ENCODE measurements around the gene INPP5A.
"Not testable (repeated sequence)": the region's sequence is repeated elsewhere in the genome, so short reads cannot be mapped to it uniquely, and the experiment has no call there.

The INPP5A gene

DNA sequence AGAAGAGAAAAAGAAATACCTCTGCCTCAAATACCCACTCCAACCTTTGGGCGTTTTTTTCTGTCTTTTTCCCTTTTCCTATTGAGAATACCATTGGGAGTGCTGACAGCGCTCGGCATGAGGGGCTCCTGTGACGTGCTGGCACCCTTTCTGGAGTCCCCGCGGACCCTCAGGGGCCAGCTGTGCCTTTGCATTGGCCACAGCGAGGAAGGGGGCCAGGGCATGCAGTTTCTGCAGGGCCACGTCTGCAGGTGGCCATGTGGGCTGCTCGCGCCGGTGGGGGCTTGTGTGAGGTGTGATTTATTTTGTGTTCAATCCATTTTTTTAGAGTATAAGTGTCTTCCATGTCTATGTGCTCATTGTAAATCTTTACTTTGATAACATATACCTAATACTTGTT, 57.4 kb downstream of the INPP5A start:
- DNase-seq (ENCODE audit: low read depth): no peak

DNA sequence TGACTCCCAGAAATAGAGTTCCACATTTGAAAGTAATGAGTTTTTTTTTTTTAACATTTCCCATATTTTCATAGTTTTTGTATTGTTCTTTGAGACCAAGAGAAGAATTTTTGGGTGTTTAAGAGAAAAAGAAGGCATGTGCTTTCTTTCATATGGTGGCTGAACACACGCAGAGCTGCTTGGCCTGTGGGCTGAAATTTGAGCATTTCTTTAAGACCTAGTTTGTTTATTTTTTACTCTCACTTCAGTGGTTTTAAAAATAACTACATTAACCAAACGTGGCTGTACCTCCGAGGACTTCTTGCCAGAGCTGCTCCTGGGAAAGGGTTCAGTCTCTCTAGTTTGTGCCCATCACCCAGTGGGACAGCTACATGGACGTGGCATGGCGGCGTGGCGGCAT, 58.3 kb downstream of the INPP5A start:
- DNase-seq (ENCODE audit: low read depth): no peak

DNA sequence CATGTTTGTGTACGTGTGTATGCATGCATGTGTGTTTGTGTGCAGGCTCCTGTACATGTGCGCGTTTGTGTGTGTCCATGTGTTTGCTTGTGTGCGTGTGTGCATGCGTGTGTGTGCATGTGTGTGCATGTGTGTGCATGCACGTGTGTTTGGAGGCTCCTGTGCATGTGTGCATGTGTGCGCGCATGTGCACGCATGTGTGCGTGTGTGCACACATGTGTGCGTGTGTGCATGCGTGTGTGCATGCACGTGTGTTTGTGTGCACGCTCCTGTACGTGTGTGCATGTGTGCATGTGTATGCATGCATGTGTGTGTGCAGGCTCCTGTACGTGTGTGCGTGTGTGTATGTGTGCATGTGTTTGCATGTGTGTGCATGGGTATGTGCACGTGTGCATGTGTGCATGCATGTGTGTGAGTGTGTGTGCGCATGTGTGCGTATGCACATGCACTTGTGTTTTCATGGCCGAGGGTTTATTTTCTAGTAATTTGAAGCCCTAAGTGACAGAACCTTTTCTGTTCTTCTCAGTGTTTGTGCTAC, 59.2 kb downstream of the INPP5A start:
- no peak for DNase-seq (ENCODE audit: low read depth)

DNA sequence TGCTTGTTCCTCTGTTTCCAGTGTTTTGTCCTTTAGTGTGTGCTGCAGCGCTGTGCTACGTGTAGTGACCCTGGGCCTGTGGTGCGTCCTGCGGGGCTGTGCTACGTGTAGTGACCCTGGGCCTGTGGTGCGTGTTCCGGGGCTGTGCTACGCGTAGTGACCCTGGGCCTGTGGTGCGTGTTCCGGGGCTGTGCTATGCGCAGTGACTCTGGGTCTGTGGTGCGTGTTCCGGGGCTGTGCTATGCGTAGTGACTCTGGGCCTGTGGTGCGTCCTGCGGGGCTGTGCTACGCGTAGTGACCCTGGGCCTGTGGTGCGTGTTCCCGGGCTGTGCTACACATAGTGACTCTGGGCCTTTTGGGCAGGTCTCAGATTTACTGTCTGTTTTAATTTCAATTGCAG, 60.1 kb downstream of the INPP5A start:
- DNase-seq (ENCODE audit: low read depth): no peak

DNA sequence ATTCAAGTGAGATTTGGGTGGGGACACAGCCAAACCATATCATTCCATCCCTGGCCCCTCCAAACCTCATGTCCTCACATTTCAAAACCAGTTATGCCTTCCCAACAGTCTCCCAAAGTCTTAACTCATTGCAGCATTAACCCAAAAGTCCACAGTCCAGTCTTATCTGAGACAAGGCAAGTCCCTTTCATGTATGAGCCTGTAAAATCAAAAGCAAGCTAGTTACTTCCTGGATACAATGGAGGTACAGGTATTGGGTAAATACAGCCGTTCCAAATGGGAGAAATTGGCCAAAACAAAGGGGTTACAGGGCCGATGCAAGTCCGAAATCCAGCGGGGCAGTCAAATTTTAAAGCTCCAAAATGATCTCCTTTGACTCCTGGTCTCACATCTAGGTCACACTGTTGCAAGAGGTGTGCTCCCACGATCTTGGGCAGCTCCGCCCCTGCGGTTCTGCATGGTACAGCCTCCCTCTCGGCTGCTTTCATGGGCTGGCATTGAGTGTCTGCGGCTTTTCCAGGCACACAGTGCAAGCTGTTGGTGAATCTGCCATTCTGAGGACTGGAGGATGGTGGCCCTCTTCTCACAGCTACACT, 61.5 kb downstream of the INPP5A start:
- DNase-seq (ENCODE audit: low read depth): not testable (repeated sequence)

DNA sequence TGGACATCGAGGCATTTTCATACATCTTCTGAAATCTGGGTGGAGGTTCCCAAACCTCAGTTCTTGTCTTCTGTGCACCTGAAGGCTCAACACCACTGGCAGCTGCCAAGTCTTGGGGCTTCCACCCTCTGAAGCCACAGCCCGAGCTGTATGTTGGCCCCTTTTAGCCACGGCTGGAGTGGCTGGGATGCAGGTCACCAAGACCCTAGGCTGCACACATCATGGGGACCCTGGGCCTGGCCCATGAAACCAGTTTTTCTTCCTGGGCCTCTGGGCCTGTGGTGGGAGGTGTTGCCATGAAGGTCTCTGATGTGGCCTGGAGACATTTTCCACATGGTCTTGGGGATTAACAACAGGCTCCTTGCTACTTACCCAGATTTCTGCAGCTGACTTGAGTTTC, 62.1 kb downstream of the INPP5A start:
- DNase-seq (ENCODE audit: low read depth): no peak

DNA sequence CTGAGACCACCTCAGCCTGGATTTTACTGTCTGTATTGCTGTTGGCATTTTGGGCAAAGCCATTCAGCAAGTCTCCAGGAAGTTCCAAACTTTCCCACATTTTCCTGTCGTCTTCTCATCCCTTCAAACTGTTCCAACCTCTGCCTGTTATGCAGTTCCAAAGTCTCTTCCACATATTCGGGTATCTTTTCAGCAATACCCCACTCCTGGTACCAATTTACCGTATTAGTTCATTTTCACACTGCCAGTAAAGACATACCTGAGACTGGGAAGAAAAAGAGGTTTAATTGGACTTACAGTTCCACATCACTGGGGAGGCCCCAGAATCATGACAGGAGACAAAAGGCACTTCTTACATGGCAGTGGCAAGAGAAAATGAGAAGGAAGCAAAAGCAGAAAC, 62.8 kb downstream of the INPP5A start:
- DNase-seq (ENCODE audit: low read depth): no peak

DNA sequence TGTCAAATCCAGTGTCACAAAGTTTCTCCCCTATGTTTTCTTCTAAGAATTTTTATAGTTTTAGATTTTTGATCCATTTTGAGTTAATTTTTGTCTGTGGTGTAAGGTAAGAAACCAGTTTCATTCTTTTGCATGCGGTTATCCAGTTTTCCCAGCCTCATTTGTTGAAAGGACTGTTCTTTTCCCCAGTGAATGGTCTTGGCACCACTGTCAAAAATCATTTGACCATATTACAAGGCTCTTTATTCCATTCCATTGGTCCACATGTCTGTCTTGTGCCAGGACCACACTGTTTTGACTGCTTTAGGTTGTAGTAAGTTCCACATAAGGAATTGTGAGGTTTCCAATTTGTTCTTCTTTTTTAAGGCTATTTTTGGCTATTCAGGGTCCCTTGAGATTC, 64.0 kb downstream of the INPP5A start:
- no peak for DNase-seq (ENCODE audit: low read depth)

DNA sequence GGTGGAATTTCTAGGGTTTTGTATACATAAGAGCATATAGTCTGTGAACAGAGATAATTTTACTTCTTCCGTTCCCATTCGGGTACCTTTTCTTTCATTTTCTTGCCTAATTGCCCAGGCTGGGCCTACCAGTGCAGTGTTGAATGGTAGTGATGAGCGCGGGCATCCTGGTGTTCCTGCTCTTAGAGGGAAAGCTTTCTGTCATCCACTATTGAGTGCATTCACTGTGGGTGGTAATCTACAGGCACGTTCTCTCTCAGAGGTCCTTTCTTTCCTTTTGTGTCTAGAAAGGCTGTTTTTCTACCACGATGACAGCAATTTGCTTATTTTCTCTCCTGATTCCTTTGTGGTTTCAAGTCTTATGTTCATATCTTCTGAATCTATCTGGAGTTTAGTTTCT, 65.0 kb downstream of the INPP5A start:
- no peak for DNase-seq (ENCODE audit: low read depth)

DNA sequence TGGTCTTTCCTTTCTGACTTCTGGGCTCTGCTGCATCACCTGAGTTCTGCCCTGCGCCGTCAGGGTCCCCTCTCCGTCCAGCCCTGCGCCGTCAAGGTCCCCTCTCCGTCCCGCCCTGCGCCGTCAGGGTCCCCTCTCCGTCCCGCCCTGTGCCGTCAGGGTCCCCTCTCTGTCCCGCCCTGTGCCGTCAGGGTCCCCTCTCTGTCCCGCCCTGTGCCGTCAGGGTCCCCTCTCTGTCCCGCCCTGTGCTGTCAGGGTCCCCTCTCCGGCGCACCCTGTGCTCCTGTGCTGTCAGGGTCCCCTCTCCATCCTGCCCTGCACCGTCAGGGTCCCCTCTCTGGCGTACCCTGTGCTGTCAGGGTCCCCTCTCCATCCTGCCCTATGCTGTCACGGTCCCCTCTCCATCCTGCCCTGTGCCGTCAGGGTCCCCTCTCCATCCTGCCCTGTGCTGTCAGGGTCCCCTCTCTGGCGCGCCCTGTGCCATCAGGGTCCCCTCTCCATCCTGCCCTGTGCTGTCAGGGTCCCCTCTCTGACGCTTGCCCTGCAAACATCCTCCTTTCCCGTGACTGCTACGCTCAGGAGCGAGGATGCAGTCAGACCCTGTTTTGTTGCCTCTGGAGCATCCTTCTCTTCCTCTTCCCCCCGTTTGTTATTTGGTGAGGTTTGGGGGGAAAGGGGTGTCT, 66.4 kb downstream of the INPP5A start:
- DNase-seq (ENCODE audit: low read depth): no peak

DNA sequence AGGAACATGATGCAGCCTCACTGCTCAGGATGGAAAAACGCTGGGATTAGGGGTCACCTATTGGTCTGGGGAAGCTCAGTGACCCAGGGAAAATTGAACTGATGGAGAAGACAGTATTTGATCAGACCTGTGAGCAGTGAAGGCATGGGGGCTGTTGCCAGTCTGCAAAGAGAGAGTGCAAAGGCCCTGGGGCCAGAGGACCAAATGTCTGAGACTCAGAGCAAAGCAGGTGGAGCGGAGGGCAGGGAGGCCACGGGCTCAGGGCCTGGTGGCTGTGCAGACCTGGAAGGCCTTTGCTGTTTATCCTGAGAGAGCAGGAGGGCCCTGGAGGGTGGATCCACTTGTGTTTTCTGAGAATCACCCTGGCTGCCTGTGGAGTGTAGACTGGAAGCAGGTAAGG, 67.1 kb downstream of the INPP5A start:
- no peak for DNase-seq (ENCODE audit: low read depth)

DNA sequence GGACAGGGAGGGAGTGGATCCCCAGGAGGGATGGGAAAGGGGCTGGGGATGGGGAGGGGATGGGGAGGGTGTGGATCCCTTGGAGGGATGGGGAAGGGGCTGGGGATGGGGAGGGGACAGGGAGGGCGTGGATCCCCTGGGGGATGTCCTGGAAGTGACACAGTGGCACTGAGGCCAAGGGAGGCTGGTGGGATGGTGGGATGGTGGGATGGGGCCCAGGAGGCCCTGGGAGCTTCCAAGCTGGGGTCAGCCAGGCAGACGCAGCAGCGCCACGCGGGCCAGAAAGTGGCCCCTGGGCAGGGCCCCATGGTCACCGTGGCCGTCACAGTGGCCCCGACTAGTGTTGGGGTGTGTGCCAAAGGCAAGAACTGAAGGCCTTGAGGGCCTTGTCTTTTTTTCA, 67.8 kb downstream of the INPP5A start:
- DNase-seq (ENCODE audit: low read depth): no peak

DNA sequence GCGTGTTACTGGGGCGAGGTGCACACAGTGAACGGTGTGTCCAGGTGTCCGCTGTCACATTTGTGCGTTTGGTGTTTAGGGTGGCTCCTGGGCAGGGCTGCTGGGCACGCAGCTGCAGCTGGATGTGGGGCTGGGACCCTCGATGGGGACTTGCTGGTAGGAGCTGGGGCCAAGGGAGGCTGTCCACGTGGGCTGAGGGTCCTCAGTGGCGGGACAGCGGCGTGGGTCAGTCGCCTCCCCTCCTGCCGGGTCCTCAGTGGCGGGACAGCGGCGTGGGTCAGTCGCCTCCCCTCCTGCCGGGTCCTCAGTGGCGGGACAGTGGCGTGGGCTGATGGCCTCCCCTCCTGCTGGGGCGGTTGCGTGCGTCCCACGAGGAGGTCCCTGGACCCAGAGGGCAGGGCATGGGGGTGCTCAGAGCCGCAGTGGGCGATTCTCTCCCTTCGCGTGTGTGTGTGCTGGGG, 68.5 kb downstream of the INPP5A start:
- no peak for DNase-seq (ENCODE audit: low read depth)

DNA sequence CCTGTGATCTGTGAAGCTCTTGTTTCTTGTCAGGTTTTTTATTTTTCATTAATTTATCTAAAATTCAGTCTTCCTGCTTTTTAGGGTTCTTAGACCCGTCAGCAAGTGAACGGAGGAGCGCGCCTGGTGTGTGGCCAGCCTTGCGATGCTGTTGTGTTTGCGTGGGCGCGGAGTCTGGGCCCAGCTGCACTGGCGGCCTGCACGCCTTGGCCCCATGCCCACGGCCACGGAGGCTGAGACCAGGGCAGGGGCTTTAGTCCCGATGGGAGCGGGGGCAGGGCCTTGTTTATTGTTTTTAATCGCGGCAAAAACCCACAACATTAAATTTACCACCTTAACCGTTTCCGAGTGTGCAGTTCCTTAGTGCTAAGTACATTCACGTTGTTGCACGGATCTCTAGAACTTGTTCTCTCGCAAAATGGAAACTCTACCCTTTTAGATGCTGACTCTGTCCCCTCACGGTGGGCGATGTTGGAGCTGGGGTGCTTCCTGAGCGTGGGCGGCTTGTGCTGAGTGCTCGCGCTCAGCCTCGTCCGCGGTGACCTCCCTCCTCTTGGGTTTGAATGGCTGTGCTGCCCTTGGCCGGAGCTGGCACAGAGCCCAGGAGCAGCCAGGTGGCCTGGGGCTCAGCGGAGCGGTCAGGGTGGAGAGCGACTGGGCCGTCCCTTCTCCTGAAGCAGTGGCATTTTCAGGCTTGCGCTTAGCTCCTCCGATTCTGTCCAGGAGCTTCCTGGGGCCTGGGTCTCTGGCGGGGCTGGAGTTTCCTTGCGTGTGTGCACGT, 69.1 kb downstream of the INPP5A start:
- DNase-seq (ENCODE audit: low read depth): no peak

DNA sequence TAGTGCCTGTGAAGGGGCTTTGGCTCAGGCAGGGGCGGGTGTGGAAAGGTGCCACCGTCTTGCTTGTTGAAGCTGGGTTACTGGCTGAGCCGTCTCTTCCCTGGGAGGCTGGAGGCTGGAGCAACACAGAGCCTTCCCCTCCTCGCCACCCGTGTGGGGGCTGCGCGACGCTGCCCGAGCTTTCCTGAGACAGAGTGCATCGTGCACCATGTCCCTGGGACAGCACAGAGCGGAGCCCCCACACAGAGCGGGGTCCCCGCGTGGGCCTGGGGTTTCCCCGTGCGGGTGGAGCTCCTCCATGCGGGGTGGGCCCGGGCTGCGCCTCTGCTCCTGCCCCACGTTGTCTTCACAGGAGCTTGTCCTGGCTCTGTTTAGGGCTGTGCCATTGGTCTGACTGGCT, 69.9 kb downstream of the INPP5A start:
- no peak for DNase-seq (ENCODE audit: low read depth)

DNA sequence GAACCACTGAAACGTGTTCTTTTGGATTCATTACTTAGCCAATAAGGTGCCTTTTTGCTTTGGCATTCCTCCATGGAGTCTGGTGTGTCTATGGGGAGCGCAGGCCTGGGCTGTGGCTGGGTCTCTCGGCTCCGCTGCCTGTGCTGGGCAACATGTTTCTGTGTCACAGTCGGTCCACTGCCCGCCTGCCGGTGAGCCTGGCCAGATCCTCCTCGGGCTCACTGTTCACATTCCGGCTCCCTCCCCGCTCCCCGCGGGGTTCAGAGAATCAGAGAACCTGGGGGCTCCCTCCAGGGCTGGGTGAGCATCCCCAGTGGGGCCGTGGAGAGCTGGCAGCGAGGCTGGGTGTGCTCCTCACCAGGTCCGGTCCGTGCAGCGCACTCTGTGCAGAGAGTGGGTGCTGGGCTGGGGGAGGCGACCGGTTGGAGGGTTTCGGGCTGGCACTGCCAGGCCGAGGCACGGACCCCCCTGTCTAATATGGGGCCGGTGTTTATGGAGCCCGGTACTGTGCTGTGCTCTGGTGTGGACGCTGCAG, 70.4 kb downstream of the INPP5A start:
- no peak for DNase-seq (ENCODE audit: low read depth)

DNA sequence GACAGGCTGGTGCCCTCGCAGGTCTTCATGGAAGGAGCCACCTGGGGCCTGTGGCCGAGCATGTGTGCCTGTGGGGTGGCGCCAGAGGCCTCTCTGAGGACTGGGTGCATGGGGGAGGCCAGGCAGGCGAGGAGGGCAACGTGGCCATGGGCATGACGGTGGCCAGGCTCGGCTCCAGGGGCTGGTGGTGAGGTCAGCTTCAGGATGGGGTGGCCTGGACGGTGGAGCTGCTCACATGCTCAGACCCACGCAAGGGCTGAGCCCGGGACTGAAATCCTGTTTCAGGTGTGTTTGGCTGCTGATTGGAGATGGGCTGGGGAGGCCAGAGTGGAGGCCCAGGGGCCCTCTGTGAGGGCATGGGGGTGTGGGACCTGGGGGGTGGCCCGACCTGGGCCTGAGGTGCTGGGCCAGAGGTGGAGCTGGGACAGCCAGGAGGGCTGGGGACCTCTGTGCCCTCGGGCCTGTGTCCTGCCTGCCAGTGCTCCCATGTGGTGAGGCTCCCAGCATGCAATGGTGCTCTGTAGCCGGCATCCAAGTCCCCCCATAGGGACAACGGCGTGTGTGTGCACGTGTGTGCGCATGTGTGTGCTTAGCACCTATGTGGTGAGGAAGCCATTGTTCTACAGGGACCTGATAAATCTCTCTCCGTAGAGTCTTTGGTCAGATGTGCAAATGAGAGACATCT, 71.1 kb downstream of the INPP5A start:
- DNase-seq (ENCODE audit: low read depth): no peak

DNA sequence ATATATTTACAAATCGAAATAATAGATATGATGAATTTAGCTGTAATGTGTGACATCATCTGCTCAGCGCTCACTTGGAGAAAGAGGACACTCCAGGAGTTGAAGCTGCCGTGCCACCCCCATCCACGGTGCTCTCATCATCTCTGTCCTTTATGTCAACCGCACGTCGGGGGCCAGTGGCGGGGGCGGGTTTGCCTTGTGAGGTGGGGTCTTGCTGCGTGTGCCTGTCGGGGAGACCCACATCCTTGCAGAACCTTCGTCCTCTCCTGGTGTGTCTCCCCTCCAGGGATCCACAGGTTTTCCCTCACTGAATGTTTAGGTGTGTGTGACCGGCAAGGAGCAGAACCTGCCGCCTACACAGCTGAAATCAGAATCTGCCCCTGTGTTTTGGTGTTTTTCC, 71.6 kb downstream of the INPP5A start:
- DNase-seq (ENCODE audit: low read depth): no peak

DNA sequence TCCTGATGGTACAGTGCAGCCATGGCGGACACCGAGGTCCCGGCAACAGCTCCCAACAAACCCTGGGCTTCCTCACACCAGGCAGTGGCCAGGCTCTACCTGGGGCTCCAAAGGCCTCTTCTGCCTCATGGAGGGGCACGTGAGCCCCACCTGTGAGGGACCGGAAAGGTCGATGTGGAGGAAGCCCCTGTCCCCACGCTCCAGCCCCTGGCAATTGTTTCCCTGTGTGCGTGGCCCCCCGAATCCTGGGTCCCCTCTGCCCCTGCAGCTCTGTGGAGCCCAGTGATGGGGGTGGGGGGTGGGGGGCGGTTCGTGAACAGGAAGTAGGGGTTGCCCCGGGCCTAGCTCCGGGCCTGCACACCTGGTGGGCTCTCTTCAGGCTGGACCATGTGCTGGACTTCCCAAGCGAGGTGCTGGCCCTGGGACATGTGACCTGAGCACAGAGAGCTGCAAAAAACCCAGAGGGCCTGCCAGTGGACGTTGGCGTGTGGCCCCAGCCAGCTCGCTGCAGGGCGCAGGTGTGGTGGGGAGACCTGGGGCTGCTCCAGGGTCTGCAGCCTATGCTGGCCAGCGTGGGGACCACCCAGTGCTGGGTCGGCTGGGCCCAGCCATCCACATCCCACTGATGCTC, 72.6 kb downstream of the INPP5A start:
- no peak for DNase-seq (ENCODE audit: low read depth)

DNA sequence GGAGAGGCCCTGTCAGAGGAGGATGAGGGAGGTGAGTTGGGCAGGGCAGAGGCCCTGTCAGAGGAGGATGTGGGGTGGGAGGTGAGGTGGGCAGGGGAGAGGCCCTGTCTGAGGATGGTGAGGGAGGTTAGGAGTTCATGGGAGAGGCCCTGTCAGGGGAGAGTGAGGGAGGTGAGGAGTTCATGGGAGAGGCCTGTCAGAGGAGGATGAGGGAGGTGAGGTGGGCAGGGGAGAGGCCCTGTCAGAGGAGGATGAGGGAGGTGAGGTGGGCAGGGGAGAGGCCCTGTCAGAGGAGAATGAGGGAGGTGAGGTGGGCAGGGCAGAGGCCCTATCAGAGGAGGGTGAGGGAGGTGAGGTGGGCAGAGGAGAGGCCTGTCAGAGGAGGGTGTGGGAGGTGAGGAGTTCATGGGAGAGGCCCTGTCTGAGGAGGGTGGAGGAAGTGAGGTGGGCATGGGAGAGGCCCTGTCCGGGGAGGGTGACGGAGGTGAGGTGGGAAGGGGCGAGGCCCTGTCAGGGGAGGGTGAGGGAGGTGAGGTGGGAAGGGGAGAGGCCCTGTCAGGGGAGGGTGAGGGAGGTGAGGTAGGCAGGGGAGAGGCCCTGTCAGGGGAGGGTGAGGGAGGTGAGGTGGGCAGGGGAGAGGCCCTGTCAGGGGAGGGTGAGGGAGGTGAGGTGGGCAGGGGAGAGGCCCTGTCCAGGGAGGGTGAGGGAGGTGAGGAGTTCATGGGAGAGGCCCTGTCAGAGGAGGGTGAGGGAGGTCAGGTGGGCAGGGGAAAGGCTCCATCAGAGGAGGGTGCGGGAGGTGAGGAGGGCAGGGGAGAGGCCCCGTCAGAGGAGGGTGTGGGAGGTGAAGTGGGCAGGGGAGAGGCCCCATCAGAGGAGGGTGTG, 73.7 kb downstream of the INPP5A start:
- DNase-seq (ENCODE audit: low read depth): no peak

DNA sequence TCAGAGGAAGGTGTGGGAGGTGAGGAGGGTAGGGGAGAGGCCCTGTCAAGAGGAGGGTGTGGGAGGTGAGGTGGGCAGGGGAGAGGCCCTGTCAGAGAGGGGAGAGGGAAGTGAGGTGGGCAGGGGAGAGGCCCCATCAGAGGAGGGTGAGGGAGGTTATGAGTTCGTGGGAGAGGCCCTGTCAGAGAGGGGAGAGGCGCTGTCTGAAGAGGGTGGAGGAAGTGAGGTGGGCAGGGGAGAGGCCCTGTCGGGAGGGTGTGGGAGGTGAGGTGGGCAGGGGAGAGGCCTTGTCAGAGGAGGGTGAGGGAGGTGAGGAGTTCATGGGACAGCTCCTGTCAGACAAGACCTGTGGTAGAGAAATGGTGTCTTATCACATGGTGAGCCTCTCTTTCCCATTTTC, 74.4 kb downstream of the INPP5A start:
- no peak for DNase-seq (ENCODE audit: low read depth)
